AG04450 (cell line): ENCODE results near the gene PCIF1. TPM values are rescaled to one million over a fixed set of nuclear protein-coding genes. Genes with fewer than 3 reads are reported as not detected.

Experiments
- CTCF ChIA-PET: fragments of 300-600, 350-600 bp; formaldehyde crosslinking; extraction: SDS; loops from one replicate; lab custom pipeline; 2022; ENCODE audit warnings: antibody characterized with exemption, inconsistent platforms; lab: Charles Lee
- POLR2A ChIA-PET: fragments of 350-600 bp; formaldehyde crosslinking; extraction: SDS; loops from one replicate; lab custom pipeline; 2021; ENCODE audit warnings: antibody characterized with exemption, inconsistent platforms; lab: Yijun Ruan, JAX
- DNase-seq: peaks from one replicate; pipeline ENCODE4 v3.0.0-alpha.2; 2011; ENCODE audit warnings: low read depth, low spot score
- H3K27ac ChIP-seq: one replicate; pipeline ENCODE4 v1.5.1; 2012; ENCODE audit warnings: low read depth, low read length, control low read depth
- H3K27me3 ChIP-seq: one replicate; pipeline ENCODE4 v1.6.0; 2012; ENCODE audit warnings: low read length; ENCODE audit not compliant: control insufficient read depth, insufficient read depth
- H3K4me3 ChIP-seq: 2 replicates; pipeline ENCODE4 v1.5.1; 2011; ENCODE audit warnings: mild to moderate bottlenecking, low read depth, low read length, control low read depth
- H3K9me3 ChIP-seq: 2 replicates; pipeline ENCODE4 v1.5.1; 2012; ENCODE audit warnings: low read length; ENCODE audit not compliant: control insufficient read depth, insufficient read depth
- CTCF ChIP-seq: IDR thresholded peaks from 2 replicates; pipeline ENCODE4 v1.5.1; 2011; ENCODE audit warnings: low read depth, low read length, control low read depth, inconsistent platforms
- polyA plus RNA-seq: library from polyadenylated mRNA; depleted of rRNA; stranded (reverse); fragments of >200 nt; gene quantifications from 2 replicates; pipeline ENCODE4 v1.2.3, GENCODE V29; 2011

The PCIF1 gene
- polyA plus RNA-seq, 1 experiment: 11.5 TPM

GRCh38 chr20:45933266-45934045 is 1.0 kb upstream of the PCIF1 start:
- TF ChIP-seq CTCF: peak; percentile 21; the same call in 1 of the 2 replicates
- POLR2A ChIA-PET: interaction anchor here (0.7 to 5.1 kb wide), 14 partner anchors 8 to 154 kb away, joined by 3 to 57 read pairs (median 8); partner anchors contain the start of genes CTSA, NEURL2 and PLTP
- DNase-seq: no peak
- CTCF ChIA-PET: interaction anchor here (0.5 to 2.8 kb wide), 7 partner anchors 9 to 54 kb away, joined by 3 to 19 read pairs (median 3); no protein-coding TSS in a partner anchor
- Histone ChIP-seq H3K27me3 (no peaks in the 10 kb centered on the region), H3K27ac (peak overlapping the region; percentile 98), H3K9me3 (no peaks in the 10 kb centered on the region; the same call in 1 of the 2 replicates), H3K4me3 (peak overlapping the region; percentile 92)

- TF ChIP-seq CTCF: no peak
- H3K9me3 ChIP-seq: no peaks in the 10 kb centered on the region; the same call in 1 of the 2 replicates
- H3K27ac ChIP-seq: peak overlapping the region; percentile 98
- H3K27me3 ChIP-seq: no peaks in the 10 kb centered on the region
- peak overlapping the region; percentile 92 for H3K4me3 ChIP-seq
- CTCF ChIA-PET: interaction anchor here (0.5 to 2.8 kb wide), 8 partner anchors 10 to 838 kb away, joined by 3 to 19 read pairs (median 3); no protein-coding TSS in a partner anchor
- POLR2A ChIA-PET: interaction anchor here (0.8 to 5.1 kb wide), 15 partner anchors 9 to 154 kb away, joined by 3 to 57 read pairs (median 10); partner anchors contain the start of genes CTSA, NEURL2, PLTP and ZNF335
- no peak for DNase-seq
Observed at GRCh38 chr20:45934046-45934585, 367 bp upstream of the PCIF1 start.

GRCh38 chr20:45935416-45936046 is 1.0 kb downstream of the PCIF1 start:
- H3K27ac ChIP-seq: peak overlapping the region; percentile 92
- DNase-seq: no peak
- no peaks in the 10 kb centered on the region; the same call in 1 of the 2 replicates for H3K9me3 ChIP-seq
- TF ChIP-seq CTCF: no peak
- POLR2A ChIA-PET: interaction anchor here (0.6 to 5.1 kb wide), 25 partner anchors 9 to 1600 kb away, joined by 3 to 57 read pairs (median 6); partner anchors contain the start of genes DNTTIP1, NEURL2, PLTP and SNX21
- H3K27me3 ChIP-seq: no peaks in the 10 kb centered on the region
- CTCF ChIA-PET: interaction anchor here (0.8 to 3.1 kb wide), 3 partner anchors 34 to 136 kb away, joined by 3 to 28 read pairs (median 19); no protein-coding TSS in a partner anchor
- H3K4me3 ChIP-seq: peak overlapping the region; percentile 65

- TF ChIP-seq CTCF: no peak
- Histone ChIP-seq H3K9me3 (no peaks in the 10 kb centered on the region; the same call in 1 of the 2 replicates), H3K27me3 (no peaks in the 10 kb centered on the region), H3K27ac (no peak overlapping the region), H3K4me3 (no peak overlapping the region)
- DNase-seq: no peak
- POLR2A ChIA-PET: interaction anchor here (4.1 kb wide), 1 partner anchor 11 kb away, joined by 43 read pairs; no protein-coding TSS in a partner anchor
- CTCF ChIA-PET: interaction anchor here (2.1 to 3.1 kb wide), 2 partner anchors 32 to 138 kb away, joined by 9 to 28 read pairs; no protein-coding TSS in a partner anchor
Observed at GRCh38 chr20:45937765-45938164, 3.3 kb downstream of the PCIF1 start.
